Esophagus squamous epithelium (tissue), 5 donors: ENCODE results near the gene KLHL12. TPM values are rescaled to one million over a fixed set of nuclear protein-coding genes. Genes with fewer than 3 reads are reported as not detected.

Experiments used
- DNase-seq: peaks from one replicate; lab custom pipeline; 2025; lab: John Stamatoyannopoulos, UW
- H3K27ac ChIP-seq, 4 donors: fragments of 200-600 bp; sonication (generic); one replicate each; pipeline ENCODE4 v1.5.1; 2016 to 2019; ENCODE audit warnings: mild to moderate bottlenecking in 1 of 4
- H3K27me3 ChIP-seq, 4 donors: fragments of 200-600 bp; sonication (generic); 1 replicate in 3 of 4; 2 replicates in 1 of 4; pipeline versions ENCODE4 v1.5.1 to v1.6.0; 2017 to 2021; ENCODE audit warnings: antibody characterized with exemption in 1 of 4
- H3K36me3 ChIP-seq, 3 donors: fragments of 200-600 bp; sonication (generic); one replicate each; pipeline ENCODE4 v1.5.1; 2016 to 2019
- H3K4me1 ChIP-seq, 3 donors: fragments of 200-600 bp; sonication (generic); one replicate each; pipeline ENCODE4 v1.5.1; 2017 to 2019
- H3K4me3 ChIP-seq, 4 donors: fragments of 200-600 bp; sonication (generic); 1 replicate in 3 of 4; 2 replicates in 1 of 4; pipeline ENCODE4 v1.5.1; 2016 to 2019; ENCODE audit warnings: mild to moderate bottlenecking in 2 of 4, moderate library complexity in 1 of 4
- H3K9me3 ChIP-seq, 3 donors: fragments of 200-600 bp; sonication (generic); one replicate each; pipeline ENCODE4 v1.5.1; 2016 to 2019
- CTCF ChIP-seq, 6 experiments: fragments of 450-650 bp in 4 of 6; fragments of 200-600 bp in 2 of 6; sonication (generic) in 2 of 6; IDR thresholded peaks; one replicate each; pipeline ENCODE4 v1.5.1; 2016 to 2019; ENCODE audit warnings: antibody characterized with exemption in 6 of 6, mild to moderate bottlenecking in 4 of 6, moderate library complexity in 4 of 6
- POLR2A ChIP-seq, 4 donors: fragments of 450-650 bp; IDR thresholded peaks; one replicate each; pipeline ENCODE4 v1.6.1; 2017; ENCODE audit warnings: antibody characterized with exemption in 4 of 4, mild to moderate bottlenecking in 4 of 4, moderate library complexity in 3 of 4
- WGBS, 2 donors: methylation state at CpG; one replicate each; pipeline ENCODE4 v1.1.5; 2018; 5-methylcytosine and 5-hydroxymethylcytosine counted together
- intact Hi-C: fragments of 100-400 bp; cut with DNase I; formaldehyde crosslinking; loops from one replicate; pipeline ENCODE4 v1.15.0; 2022
- total RNA-seq, 4 donors: library from RNA; depleted of rRNA; stranded (reverse); fragments of >200 nt; gene quantifications; one replicate each; pipeline ENCODE4 v1.1.0, GENCODE V29; 2016
- donor health status: DM: yes; HTN: yes; CAD: no.

Gene KLHL12
- total RNA-seq, 4 donors from 2014 or later: 11.1 to 19.9 (median 14.1) TPM

DNA sequence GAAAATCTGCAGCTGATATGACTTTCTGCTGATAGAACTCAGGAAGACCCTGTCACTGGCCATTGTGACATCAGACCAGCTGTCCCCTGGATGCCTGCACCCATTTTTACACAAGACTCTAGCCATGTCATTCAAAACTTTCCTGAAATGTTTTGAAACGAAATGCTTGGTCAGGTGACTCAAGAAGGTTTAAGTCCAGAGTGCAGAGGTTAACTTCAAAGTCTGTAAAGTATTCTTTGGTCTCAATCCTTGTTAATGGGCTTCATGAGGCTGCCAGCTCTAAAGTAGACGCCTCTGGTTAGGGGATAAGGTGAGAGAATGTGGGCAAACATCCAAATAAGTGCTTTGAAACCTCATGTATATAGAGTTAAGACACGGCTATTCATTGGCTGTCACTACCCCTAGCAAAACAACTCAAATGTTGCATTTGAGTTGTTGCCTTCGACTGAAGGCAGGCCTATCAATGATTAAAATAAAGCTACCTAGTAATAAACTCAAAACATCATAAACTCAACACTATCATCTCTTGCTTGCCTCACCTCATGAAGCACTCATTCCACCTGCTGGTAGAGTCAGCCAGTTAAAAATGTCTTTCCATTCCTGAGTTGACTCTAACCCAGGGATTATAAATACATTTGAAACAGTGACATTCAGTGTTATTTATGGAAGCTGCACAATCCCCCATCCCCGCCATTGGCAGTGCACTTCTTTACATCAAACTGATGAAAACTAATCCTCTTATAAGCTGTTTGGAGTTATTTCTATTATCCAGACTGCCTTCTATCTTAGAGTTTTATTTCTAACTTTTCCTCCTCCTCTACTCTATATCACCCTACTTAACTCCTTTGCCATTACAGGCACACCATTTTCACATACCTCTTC is 64.1 kb downstream of the KLHL12 start:
- Histone ChIP-seq H3K27me3 (no peaks in the 10 kb centered on the region), H3K36me3 (no peaks in the 10 kb centered on the region), H3K4me1 (peaks cover 0 to 41% (median 9%) of the 10 kb centered on the region in 3 donors), H3K9me3 (no peaks in the 10 kb centered on the region), H3K27ac (no peak overlapping the region), H3K4me3 (no peak overlapping the region)
- 63 to 66% methylated on average over 5 of the region's 5 CpGs for WGBS, 2 donors
- intact Hi-C loops: no loop called here
- DNase-seq: no peak
- TF ChIP-seq POLR2A (IDR thresholded peaks at IDR 0.05) (no peak), CTCF (IDR thresholded peaks at IDR 0.05) (no peak)

- Histone ChIP-seq H3K27ac (peak overlapping the region; percentile 25 to 76 (median 50)), H3K9me3 (no peaks in the 10 kb centered on the region), H3K36me3 (no peaks in the 10 kb centered on the region), H3K4me3 (peak overlapping the region; percentile 57 to 81 (median 73)), H3K4me1 (peaks cover 0 to 42% (median 9%) of the 10 kb centered on the region in 3 donors), H3K27me3 (no peaks in the 10 kb centered on the region)
- no peak for TF ChIP-seq CTCF (IDR thresholded peaks at IDR 0.05)
- TF ChIP-seq POLR2A (IDR thresholded peaks at IDR 0.05): peak in 1 of 4 donors; percentile 42
- intact Hi-C loops: no loop called here
- DNase-seq: peak; percentile 34
- WGBS, 2 donors: 0 to 4% methylated on average over 7 to 9 of the region's 44 CpGs
Observed at GRCh38 chr1:202861420-202862132, 65.5 kb downstream of the KLHL12 start.

GRCh38 chr1:202860744-202861419 is 66.2 kb downstream of the KLHL12 start:
- TF ChIP-seq CTCF (IDR thresholded peaks at IDR 0.05): no peak
- no peak for TF ChIP-seq POLR2A (IDR thresholded peaks at IDR 0.05)
- intact Hi-C loops: no loop called here
- H3K4me1 ChIP-seq: peaks cover 0 to 42% (median 9%) of the 10 kb centered on the region in 3 donors
- peak overlapping the region; percentile 5 to 76 (median 47) for H3K27ac ChIP-seq
- H3K9me3 ChIP-seq: no peaks in the 10 kb centered on the region
- H3K4me3 ChIP-seq: peak overlapping the region; percentile 57 to 81 (median 73)
- WGBS, 2 donors: 1 to 2% methylated on average over 7 to 36 of the region's 50 CpGs
- H3K27me3 ChIP-seq: no peaks in the 10 kb centered on the region
- H3K36me3 ChIP-seq: no peaks in the 10 kb centered on the region
- DNase-seq: no peak

DNA sequence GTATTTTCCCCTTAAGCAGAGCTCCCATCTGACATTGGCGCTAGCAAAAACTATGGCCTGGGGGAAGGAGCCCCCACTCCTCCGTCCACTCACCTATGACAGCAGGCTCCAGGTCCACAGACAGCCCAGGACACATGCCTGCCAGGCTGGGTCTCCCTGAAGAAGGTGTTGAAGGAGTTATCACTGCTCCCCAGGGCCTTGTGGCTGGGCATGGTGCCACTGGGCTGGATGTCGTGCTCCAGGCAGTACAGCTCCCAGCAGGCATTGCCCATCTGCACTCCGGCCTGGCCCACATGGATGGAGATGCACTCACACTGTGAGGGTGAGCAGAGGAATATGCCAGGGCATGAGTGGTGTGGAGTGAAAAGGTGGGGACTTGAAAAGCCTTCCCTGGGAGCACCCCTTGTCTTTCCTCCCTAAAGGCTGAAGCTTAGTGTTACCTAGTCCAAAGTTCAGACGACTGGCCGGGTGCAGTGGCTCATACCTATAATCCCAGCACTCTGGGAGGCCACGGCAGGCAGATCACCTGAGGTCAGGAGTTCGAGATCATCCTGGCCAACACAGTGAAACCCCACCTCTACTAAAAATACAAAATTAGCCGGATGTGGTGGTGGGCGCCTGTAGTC is 68.1 kb downstream of the KLHL12 start:
- Histone ChIP-seq H3K27ac (peak overlapping the region in 3 of 4 donors; percentile 9 to 70 (median 50)), H3K27me3 (no peaks in the 10 kb centered on the region), H3K4me1 (peaks cover 0 to 42% (median 9%) of the 10 kb centered on the region in 3 donors), H3K36me3 (no peaks in the 10 kb centered on the region), H3K4me3 (no peak overlapping the region), H3K9me3 (no peaks in the 10 kb centered on the region)
- DNase-seq: no peak
- WGBS, 2 donors: 85 to 94% methylated on average over 4 to 6 of the region's 10 CpGs
- TF ChIP-seq POLR2A (IDR thresholded peaks at IDR 0.05): no peak
- TF ChIP-seq CTCF (IDR thresholded peaks at IDR 0.05): no peak
- intact Hi-C loops: loop anchor here (10.0 kb wide), 1 partner anchor 104 kb away; no protein-coding TSS in a partner anchor
